Measurements from ENCODE around the gene MRPL2.
"Not testable (repeated sequence)": the region's sequence is repeated elsewhere in the genome, so short reads cannot be mapped to it uniquely, and the experiment has no call there.

MRPL2 gene

GRCh38 chr6:43082806-43083655 lies 23.8 kb upstream of the MRPL2 start:
- no peak for DNase-seq (ENCODE audit: low read depth in 2 of 2)

- not testable (repeated sequence) for DNase-seq (ENCODE audit: low read depth in 2 of 2)
These were observed 22.7 kb upstream of the MRPL2 start for GRCh38 chr6:43081922-43082321.

- no peak for DNase-seq (ENCODE audit: low read depth in 2 of 2)
These were observed 21.8 kb upstream of the MRPL2 start for GRCh38 chr6:43081043-43081442.

- DNase-seq (ENCODE audit: low read depth in 2 of 2) = no peak
These were observed 19.5 kb upstream of the MRPL2 start for GRCh38 chr6:43078691-43079090.

GRCh38 chr6:43077981-43078511 lies 18.8 kb upstream of the MRPL2 start:
- no peak for DNase-seq (ENCODE audit: low read depth in 2 of 2)

GRCh38 chr6:43077333-43077809 lies 18.1 kb upstream of the MRPL2 start:
- no peak for DNase-seq (ENCODE audit: low read depth in 2 of 2)

GRCh38 chr6:43076464-43077332 lies 17.5 kb upstream of the MRPL2 start:
- no peak for DNase-seq (ENCODE audit: low read depth in 2 of 2)

GRCh38 chr6:43075670-43076463 lies 16.6 kb upstream of the MRPL2 start, which contains the start of gene PTK7:
Gene PTK7 (plus strand): TSS chr6:43076314. CDS start chr6:43076489, 175 bp downstream.
- peak; percentile 10 to 25 for DNase-seq (ENCODE audit: low read depth in 2 of 2)

GRCh38 chr6:43074847-43075669 lies 15.8 kb upstream of the MRPL2 start:
- no peak for DNase-seq (ENCODE audit: low read depth in 2 of 2)

GRCh38 chr6:43070028-43070632 lies 10.9 kb upstream of the MRPL2 start:
- no peak for DNase-seq (ENCODE audit: low read depth in 2 of 2)

GRCh38 chr6:43062818-43063217 lies 3.6 kb upstream of the MRPL2 start:
- DNase-seq (ENCODE audit: low read depth in 2 of 2) = no peak

- DNase-seq (ENCODE audit: low read depth in 2 of 2) = no peak
These were observed 2.6 kb upstream of the MRPL2 start for GRCh38 chr6:43061861-43062260.

GRCh38 chr6:43060755-43061633 lies 1.8 kb upstream of the MRPL2 start:
- DNase-seq (ENCODE audit: low read depth in 2 of 2) = no peak

- DNase-seq (ENCODE audit: low read depth in 2 of 2) = no peak
These were observed 960 bp upstream of the MRPL2 start for GRCh38 chr6:43060034-43060754.

GRCh38 chr6:43058531-43058930 lies 703 bp downstream of the MRPL2 start:
- no peak for DNase-seq (ENCODE audit: low read depth in 2 of 2)

- DNase-seq (ENCODE audit: low read depth in 2 of 2) = no peak
These were observed 3.3 kb downstream of the MRPL2 start for GRCh38 chr6:43055966-43056365.

- DNase-seq (ENCODE audit: low read depth in 2 of 2) = no peak
These were observed 4.9 kb downstream of the MRPL2 start for GRCh38 chr6:43054206-43054943.
